ENCODE measurements around the gene NDST3.

- TF ChIP-seq CTCF (IDR thresholded peaks at IDR 0.05) = no peak
- no peak for TF ChIP-seq POLR2A (IDR thresholded peaks at IDR 0.05)
These were observed 47.1 kb downstream of the NDST3 start for GRCh38 chr4:118081434-118081833.
